ENCODE results near the gene HMX1.

The HMX1 gene

GRCh38 chr4:8909548-8909947 lies 37.9 kb upstream of the HMX1 start:
- no peak for DNase-seq

GRCh38 chr4:8908206-8908893 lies 36.7 kb upstream of the HMX1 start:
- DNase-seq, result no peak

- DNase-seq, result no peak
Measured at GRCh38 chr4:8907596-8908205, 36.1 kb upstream of the HMX1 start.

GRCh38 chr4:8906991-8907595 lies 35.5 kb upstream of the HMX1 start:
- DNase-seq, result no peak

- DNase-seq, result no peak
Measured at GRCh38 chr4:8906668-8906970, 35.0 kb upstream of the HMX1 start.

- DNase-seq, result no peak
Measured at GRCh38 chr4:8905773-8906667, 34.4 kb upstream of the HMX1 start.

- no peak for DNase-seq
Measured at GRCh38 chr4:8905226-8905772, 33.7 kb upstream of the HMX1 start.

- no peak for DNase-seq
Measured at GRCh38 chr4:8904666-8905065, 33.0 kb upstream of the HMX1 start.

GRCh38 chr4:8904041-8904501 lies 32.4 kb upstream of the HMX1 start:
- DNase-seq, result no peak

- no peak for DNase-seq
Measured at GRCh38 chr4:8901335-8901734, 29.7 kb upstream of the HMX1 start.

- DNase-seq, result no peak
Measured at GRCh38 chr4:8900588-8900987, 28.9 kb upstream of the HMX1 start.

GRCh38 chr4:8898419-8898818 lies 26.8 kb upstream of the HMX1 start:
- DNase-seq, result no peak

GRCh38 chr4:8897251-8898167 lies 25.9 kb upstream of the HMX1 start:
- no peak for DNase-seq

GRCh38 chr4:8896506-8896905 lies 24.9 kb upstream of the HMX1 start:
- DNase-seq, result no peak

- no peak for DNase-seq
Measured at GRCh38 chr4:8896071-8896470, 24.4 kb upstream of the HMX1 start.

GRCh38 chr4:8895295-8895694 lies 23.7 kb upstream of the HMX1 start:
- no peak for DNase-seq

GRCh38 chr4:8894424-8894816 lies 22.8 kb upstream of the HMX1 start:
- DNase-seq, result no peak

GRCh38 chr4:8893624-8894423 lies 22.2 kb upstream of the HMX1 start:
- DNase-seq, result no peak

- DNase-seq, result no peak
Measured at GRCh38 chr4:8893227-8893623, 21.6 kb upstream of the HMX1 start.

- no peak for DNase-seq
Measured at GRCh38 chr4:8892556-8893226, 21.1 kb upstream of the HMX1 start.

Measured in CD4-positive, alpha-beta T cell treated with Interleukin-17A for 1 hour (primary cell).